ENCODE results near the gene GLYATL2. TPM values are rescaled to one million over a fixed set of nuclear protein-coding genes. Genes with fewer than 3 reads are reported as not detected.
A peak's percentile ranks its signal among the peaks of the same experiment; 100 is the strongest.

The GLYATL2 gene
- total RNA-seq, 1 donor, result 3.3 TPM

DNA sequence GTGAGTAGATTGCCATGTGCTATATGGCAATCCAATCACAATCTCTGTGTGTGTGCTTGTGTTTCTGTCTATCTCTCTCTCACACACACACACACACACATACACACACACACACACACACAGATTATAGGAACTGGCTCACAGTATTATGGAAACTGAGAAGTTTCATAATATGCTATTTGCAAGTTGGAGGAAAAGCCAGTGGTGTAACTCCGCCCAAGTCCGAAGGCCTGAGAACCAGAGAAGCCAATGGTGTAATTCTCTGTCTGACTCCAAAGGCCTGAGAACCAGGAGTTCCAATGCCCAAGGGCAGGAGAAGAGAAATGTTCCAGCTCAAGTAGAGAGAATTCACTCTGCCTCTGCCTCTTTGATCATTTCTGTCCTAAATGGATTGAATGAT, 37.2 kb downstream of the GLYATL2 start:
- TF ChIP-seq, protein P1, sequence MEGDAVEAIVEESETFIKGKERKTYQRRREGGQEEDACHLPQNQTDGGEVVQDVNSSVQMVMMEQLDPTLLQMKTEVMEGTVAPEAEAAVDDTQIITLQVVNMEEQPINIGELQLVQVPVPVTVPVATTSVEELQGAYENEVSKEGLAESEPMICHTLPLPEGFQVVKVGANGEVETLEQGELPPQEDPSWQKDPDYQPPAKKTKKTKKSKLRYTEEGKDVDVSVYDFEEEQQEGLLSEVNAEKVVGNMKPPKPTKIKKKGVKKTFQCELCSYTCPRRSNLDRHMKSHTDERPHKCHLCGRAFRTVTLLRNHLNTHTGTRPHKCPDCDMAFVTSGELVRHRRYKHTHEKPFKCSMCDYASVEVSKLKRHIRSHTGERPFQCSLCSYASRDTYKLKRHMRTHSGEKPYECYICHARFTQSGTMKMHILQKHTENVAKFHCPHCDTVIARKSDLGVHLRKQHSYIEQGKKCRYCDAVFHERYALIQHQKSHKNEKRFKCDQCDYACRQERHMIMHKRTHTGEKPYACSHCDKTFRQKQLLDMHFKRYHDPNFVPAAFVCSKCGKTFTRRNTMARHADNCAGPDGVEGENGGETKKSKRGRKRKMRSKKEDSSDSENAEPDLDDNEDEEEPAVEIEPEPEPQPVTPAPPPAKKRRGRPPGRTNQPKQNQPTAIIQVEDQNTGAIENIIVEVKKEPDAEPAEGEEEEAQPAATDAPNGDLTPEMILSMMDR (IDR thresholded peaks at IDR 0.05; ENCODE audit: insufficient read depth, low read length), result no peak
- DNase-seq (ENCODE audit: low read depth), result no peak
- no peak overlapping the region for H3K4me3 ChIP-seq (ENCODE audit: low read depth, low read length)

DNA sequence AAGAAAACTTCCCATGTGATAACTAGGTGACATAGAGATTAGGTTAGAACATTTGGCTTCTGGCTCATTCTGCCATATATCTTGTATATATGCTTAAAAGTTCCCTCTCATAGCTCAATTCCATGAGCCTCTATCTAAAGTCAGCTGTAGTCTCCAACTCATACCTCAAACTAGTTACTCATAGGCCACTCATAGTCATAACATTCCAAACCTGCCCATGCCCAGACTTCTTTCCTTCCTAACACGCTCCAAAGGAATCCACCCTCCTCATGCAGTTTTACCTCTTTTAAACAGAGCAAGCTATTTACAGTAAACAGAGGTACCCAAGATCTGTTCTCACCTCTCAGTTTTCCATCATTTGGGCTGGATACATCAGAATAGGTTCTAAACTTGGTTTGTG, 39.4 kb downstream of the GLYATL2 start:
- TF ChIP-seq, protein P1 (IDR thresholded peaks at IDR 0.05; ENCODE audit: insufficient read depth, low read length), result no peak
- DNase-seq (ENCODE audit: low read depth), result peak; percentile 47
- H3K4me3 ChIP-seq (ENCODE audit: low read depth, low read length), result no peak overlapping the region

DNA sequence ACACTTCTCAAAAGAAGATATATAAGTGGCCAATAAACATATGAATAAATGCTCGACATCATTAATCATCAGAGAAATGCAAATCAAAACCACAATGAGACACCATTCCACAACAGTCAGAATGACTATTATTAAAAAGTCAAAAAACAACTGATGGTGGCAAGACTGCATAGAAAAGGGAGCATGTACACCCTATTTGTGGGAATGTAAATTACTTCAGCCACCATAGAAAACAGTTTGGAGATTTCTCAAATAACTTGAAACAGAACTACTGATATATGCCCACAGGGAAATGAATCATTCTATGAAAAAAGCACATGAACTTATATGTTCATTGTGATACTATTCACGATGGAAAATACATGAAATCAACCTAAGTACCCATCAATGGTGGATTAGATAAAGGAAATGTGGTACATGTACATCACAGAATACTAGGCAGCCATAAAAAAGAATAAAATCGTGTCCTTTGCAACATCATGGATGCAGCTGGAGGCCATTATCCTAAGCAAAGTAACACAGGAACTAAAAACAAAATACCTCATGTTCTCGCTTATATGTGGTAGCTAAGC, 42.4 kb downstream of the GLYATL2 start:
- TF ChIP-seq, protein P1 (IDR thresholded peaks at IDR 0.05; ENCODE audit: insufficient read depth, low read length), result no peak
- no peak overlapping the region for H3K4me3 ChIP-seq (ENCODE audit: low read depth, low read length)
- DNase-seq (ENCODE audit: low read depth), result no peak

DNA sequence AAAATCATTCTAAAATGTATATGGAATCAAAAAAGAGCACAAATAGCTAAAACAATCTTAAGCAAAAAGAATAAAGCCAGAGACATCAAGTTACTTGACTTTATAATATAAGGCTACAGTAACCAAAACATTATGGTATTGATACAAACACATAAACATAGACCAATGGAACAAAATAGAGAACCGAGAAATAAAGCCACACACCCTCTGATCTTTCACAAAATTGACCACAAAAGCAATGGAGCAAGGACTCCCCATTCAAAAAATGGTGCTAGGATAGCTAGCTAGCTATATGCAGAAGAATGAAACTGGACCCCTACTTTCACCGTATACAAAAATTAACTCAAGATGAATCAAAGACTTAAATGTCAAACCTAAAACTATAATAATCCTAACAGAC, 43.2 kb downstream of the GLYATL2 start:
- no peak for DNase-seq (ENCODE audit: low read depth)
- no peak overlapping the region for H3K4me3 ChIP-seq (ENCODE audit: low read depth, low read length)
- TF ChIP-seq, protein P1 (IDR thresholded peaks at IDR 0.05; ENCODE audit: insufficient read depth, low read length), result no peak

DNA sequence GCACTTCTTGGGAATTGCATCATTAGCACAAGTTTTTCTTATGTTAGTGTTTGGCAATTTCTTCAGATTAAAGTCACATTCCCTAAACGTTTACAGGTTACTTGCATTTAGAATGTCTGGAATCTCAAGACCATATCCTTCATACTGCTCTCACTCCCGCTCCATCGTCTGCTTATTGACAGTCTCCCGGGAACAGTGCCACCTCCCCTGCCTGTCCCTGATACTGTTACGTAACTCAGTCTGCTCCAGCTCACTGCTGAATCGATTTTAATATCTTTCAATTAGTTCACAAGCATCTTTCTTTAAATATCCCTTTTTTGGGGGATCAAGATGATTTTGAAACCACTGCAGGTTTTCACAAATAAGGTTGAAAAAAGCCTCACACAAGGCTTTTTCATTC, 48.2 kb downstream of the GLYATL2 start:
- DNase-seq (ENCODE audit: low read depth), result no peak

DNA sequence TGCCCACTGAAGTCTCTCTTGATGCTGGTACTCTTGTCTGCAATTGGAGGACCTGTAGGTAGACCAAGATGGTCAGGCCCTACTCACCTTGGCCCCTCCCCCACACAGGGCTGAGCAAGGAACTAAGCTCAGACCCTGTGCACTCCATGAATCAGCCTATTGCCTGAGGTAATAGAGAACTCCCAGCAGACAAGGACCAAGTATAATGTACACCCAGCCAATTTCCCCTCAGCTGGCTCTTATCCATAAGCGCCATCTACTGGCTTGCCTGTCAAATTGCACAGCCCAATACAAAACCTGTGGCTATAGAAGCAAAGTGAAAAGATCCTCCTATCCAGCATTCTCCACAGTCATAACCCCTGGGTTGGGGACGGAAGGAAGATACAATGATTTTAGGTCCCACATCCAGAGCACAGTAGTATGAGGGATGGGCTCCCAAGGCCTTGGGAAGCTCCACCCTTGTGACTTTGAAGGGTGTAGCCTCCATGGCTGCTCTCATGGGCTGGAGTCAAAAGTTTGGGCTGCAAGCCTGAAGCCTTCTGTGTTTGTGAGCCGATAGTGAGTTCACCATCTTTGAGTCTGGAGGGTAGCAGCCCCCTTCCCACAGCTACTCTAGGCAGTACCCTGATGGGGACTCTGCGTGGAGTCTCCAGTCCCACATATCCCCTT, 56.0 kb downstream of the GLYATL2 start:
- H3K4me3 ChIP-seq (ENCODE audit: low read depth, low read length), result no peak overlapping the region
- peak; percentile 71 for DNase-seq (ENCODE audit: low read depth)
- TF ChIP-seq, protein P1 (IDR thresholded peaks at IDR 0.05; ENCODE audit: insufficient read depth, low read length), result peak; percentile 90

More for the DNA sequence above, 48.2 kb downstream of the GLYATL2 start:
- no peak overlapping the region for H3K4me3 ChIP-seq (ENCODE audit: low read depth, low read length)
- TF ChIP-seq, protein P1 (IDR thresholded peaks at IDR 0.05; ENCODE audit: insufficient read depth, low read length), result no peak
